GM12878 (cell line): ENCODE measurements around the gene ROM1. TPM values are rescaled to one million over a fixed set of nuclear protein-coding genes. Genes with fewer than 3 reads are reported as not detected.
A peak's percentile ranks its signal among the peaks of the same experiment; 100 is the strongest.

Source experiments
- EED ChIP-seq: sonication (generic); IDR thresholded peaks from 2 replicates; pipeline ENCODE4 v1.6.1; 2016; ENCODE audit warnings: antibody characterized with exemption, low read depth
- ESRRA ChIP-seq: IDR thresholded peaks from 2 replicates; pipeline ENCODE4 v1.6.1; 2012; ENCODE audit warnings: mild to moderate bottlenecking, low read length, improper control_type of control experiment
- HDAC2 ChIP-seq: fragments of 200-600 bp; sonication (generic); IDR thresholded peaks from 2 replicates; pipeline ENCODE4 v1.6.1; 2017
- IKZF2 ChIP-seq, 2 experiments: fragments of 450-650 bp; IDR thresholded peaks; 2 replicates each; pipeline ENCODE4 v1.6.1; 2017; ENCODE audit warnings: mild to moderate bottlenecking in 2 of 2, moderate library complexity in 2 of 2
- JUNB ChIP-seq: IDR thresholded peaks from 2 replicates; pipeline ENCODE4 v1.6.1; 2016; ENCODE audit warnings: antibody characterized with exemption, mild to moderate bottlenecking
- MTA2 ChIP-seq: fragments of 450-650 bp; IDR thresholded peaks from 2 replicates; pipeline ENCODE4 v1.6.1; 2016; ENCODE audit warnings: low read depth, mild to moderate bottlenecking, moderate library complexity
- MTA3 ChIP-seq: IDR thresholded peaks from 2 replicates; pipeline ENCODE4 v1.6.1; 2012; ENCODE audit warnings: low read length, inconsistent platforms, borderline replicate concordance
- MXI1 ChIP-seq: fragments of 150-350 bp; IDR thresholded peaks from 2 replicates; pipeline ENCODE4 v1.6.1; 2011; ENCODE audit warnings: low read depth, mild to moderate bottlenecking, inconsistent platforms, low read length, improper control_type of control experiment
- MYC ChIP-seq: IDR thresholded peaks from 2 replicates; pipeline ENCODE4 v1.6.1; 2011; ENCODE audit warnings: mild to moderate bottlenecking, low read length, moderate library complexity, inconsistent platforms; ENCODE audit not compliant: insufficient read depth, insufficient replicate concordance, insufficient read length, severe bottlenecking
- RAD21 ChIP-seq: IDR thresholded peaks from 2 replicates; pipeline ENCODE4 v1.6.1; 2011; ENCODE audit warnings: mild to moderate bottlenecking, low read depth, low read length, moderate library complexity; ENCODE audit not compliant: insufficient read depth
- RFX5 ChIP-seq: IDR thresholded peaks from 2 replicates; pipeline ENCODE4 v1.6.1; 2011; ENCODE audit warnings: low read depth, low read length, improper control_type of control experiment
- SMARCA5 ChIP-seq: fragments of 450-650 bp; IDR thresholded peaks from 2 replicates; pipeline ENCODE4 v1.6.1; 2017; ENCODE audit warnings: mild to moderate bottlenecking
- STAT1 ChIP-seq: fragments of 450-650 bp; conservative IDR thresholded peaks from 2 replicates; pipeline ENCODE4 v1.6.1; 2014; ENCODE audit warnings: antibody characterized with exemption, mild to moderate bottlenecking
- TBL1XR1 ChIP-seq: IDR thresholded peaks from 2 replicates; pipeline ENCODE4 v1.6.1; 2012; ENCODE audit warnings: low read depth, low read length, improper control_type of control experiment
- TCF7 ChIP-seq: IDR thresholded peaks from 2 replicates; pipeline ENCODE4 v1.6.1; 2014; ENCODE audit warnings: antibody characterized with exemption, borderline replicate concordance
- polyA plus RNA-seq, 11 experiments: library from polyadenylated mRNA; depleted of rRNA in 4 of 11; unstranded in 6 of 11; stranded (reverse) in 5 of 11; fragments of >200 nt; fragmentation: Nextera tagmentation in 4 of 11; fragmentation: Illumina TruSeq in 1 of 11; extraction: Ambion mirVana in 4 of 11; extraction: Trizol in 1 of 11; gene quantifications; 1 replicate in 1 of 11; 2 replicates in 10 of 11; pipeline versions ENCODE4 v1.2.1 to v1.2.3, GENCODE V29; 2011 to 2016; ENCODE audit warnings: inconsistent platforms in 2 of 11, missing spikeins in 2 of 11, low read depth in 1 of 11
- total RNA-seq, 4 experiments: library from RNA; depleted of rRNA in 3 of 4; stranded (reverse); fragments of >200 nt in 3 of 4; fragmentation: Illumina TruSeq in 1 of 4; extraction: Trizol in 1 of 4; gene quantifications; 2 replicates each; pipeline versions ENCODE4 v1.2.1 to v1.2.3, GENCODE V29; 2013 to 2021
- TF ChIP-seq, protein P1 (sequence below): fragments of 150-350 bp; IDR thresholded peaks from 2 replicates; pipeline ENCODE4 v1.6.1; 2014; ENCODE audit warnings: mild to moderate bottlenecking, low read depth, low read length
- TF ChIP-seq, protein P2 (sequence below): fragments of 450-650 bp; IDR thresholded peaks from 2 replicates; pipeline ENCODE4 v1.6.1; 2016; ENCODE audit warnings: mild to moderate bottlenecking

ROM1 gene
- total and polyA plus RNA-seq, 10 of the 15 experiments (the other 5 are each of a cell fraction or from before 2014, with no cell fraction given) = 0.42 to 3.0 (median 1.1) TPM

DNA sequence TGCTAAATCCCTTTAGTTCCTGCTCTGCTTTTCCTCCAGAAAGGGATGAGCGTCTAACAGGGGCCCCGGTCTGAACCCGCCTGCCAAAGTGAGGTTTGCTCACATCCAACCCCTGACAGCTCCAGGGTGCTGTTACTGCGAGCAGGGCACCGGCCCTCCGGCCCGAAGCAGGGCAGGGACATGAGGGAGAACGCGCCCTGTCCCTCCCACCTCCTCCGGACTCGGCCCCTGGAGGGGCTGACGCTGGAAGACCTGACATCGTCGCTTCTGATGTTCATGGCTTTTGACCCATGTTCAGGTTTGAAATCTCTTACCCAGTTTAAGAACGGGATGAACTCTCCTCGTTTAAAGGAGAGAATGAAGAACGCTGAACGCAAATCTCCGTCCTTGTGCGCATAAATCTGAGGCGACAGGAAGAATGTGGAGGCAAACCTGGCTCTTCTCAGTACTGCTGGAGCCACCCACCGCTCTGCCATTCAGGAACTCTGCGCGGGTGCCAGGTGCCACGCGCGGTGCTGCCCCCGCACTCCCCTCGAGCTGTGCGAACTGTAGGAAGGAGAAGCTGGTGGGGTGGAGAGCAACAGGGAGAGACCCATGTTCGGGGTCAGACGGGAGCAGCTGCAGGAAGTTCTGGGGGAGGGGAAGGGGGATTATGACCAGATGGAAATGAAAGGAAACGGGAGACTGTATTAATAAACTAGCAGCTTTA is 38.5 kb upstream of the ROM1 start (continued):
- TF ChIP-seq RAD21 (no peak), TCF7 (no peak), SMARCA5 (0 out of 2 replicates have a peak, but pooled peaks have one; percentile 18), MXI1 (no peak), HDAC2 (no peak), RFX5 (no peak), IKZF2 (IDR thresholded peaks at IDR 0.05) (no peak; a peak in 1 of 4 replicates), STAT1 (0 out of 2 replicates have a peak, but pooled peaks have one; percentile 61), EED (no peak), JUNB (no peak), MYC (no peak), MTA2 (no peak), TBL1XR1 (no peak), ESRRA (no peak), MTA3 (peak; percentile 85; the same call in 1 of the 2 replicates)
- TF ChIP-seq, protein P1, sequence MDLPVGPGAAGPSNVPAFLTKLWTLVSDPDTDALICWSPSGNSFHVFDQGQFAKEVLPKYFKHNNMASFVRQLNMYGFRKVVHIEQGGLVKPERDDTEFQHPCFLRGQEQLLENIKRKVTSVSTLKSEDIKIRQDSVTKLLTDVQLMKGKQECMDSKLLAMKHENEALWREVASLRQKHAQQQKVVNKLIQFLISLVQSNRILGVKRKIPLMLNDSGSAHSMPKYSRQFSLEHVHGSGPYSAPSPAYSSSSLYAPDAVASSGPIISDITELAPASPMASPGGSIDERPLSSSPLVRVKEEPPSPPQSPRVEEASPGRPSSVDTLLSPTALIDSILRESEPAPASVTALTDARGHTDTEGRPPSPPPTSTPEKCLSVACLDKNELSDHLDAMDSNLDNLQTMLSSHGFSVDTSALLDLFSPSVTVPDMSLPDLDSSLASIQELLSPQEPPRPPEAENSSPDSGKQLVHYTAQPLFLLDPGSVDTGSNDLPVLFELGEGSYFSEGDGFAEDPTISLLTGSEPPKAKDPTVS = no peak
- TF ChIP-seq, protein P2, sequence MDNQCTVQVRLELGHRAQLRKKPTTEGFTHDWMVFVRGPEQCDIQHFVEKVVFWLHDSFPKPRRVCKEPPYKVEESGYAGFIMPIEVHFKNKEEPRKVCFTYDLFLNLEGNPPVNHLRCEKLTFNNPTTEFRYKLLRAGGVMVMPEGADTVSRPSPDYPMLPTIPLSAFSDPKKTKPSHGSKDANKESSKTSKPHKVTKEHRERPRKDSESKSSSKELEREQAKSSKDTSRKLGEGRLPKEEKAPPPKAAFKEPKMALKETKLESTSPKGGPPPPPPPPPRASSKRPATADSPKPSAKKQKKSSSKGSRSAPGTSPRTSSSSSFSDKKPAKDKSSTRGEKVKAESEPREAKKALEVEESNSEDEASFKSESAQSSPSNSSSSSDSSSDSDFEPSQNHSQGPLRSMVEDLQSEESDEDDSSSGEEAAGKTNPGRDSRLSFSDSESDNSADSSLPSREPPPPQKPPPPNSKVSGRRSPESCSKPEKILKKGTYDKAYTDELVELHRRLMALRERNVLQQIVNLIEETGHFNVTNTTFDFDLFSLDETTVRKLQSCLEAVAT = no peak
- TF ChIP-seq, all 136 proteins: peak for 12
